HG03066 (cell line): ENCODE results near the gene KCNAB1.
"Not testable (repeated sequence)": the region's sequence is repeated elsewhere in the genome, so short reads cannot be mapped to it uniquely, and the experiment has no call there.

Experiments used
- ATAC-seq: cut with Tn5 transposase; IDR thresholded peaks from one replicate; pipeline ENCODE4 v1.9.1; 2021; ENCODE audit warnings: low read depth; ENCODE audit not compliant: unreplicated experiment

KCNAB1 gene

DNA sequence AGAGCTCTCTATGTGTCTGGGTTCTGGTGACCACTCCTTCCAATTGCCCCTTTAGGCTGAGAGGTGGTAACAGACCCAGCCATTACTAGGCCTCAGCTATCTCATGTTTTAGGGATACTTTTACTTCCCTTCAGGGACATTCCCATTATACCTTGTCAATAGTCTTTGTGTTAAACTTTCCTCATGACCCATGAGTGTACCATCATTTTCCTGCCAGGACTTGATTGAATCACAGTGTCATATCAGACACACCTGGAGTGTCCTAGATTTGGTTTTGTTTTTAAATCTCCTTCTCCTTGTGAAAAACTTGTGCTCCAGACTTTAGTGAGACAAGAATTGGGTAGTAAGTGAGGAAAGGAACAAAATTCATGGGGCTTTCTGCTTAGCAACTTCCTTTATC, 136.6 kb downstream of the KCNAB1 start:
- ATAC-seq = no peak

DNA sequence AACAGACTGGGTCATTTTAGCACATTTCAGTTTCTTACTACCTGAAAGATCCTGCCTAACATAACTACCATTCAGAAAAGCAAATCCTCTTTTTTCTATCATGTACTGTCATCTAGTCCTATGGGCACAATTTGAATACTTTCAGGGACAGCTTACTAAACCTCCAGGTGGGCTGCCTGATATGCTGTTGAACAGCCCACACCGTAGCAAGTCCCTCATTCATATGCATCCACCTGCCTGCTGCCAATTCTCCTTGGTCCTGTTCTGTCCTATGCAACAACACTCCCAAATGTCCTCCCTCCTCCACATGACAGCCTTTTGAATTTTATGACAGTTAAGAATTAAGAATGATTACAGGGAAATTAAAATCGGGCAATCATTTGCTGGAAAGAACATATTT, 137.9 kb downstream of the KCNAB1 start:
- ATAC-seq = no peak

DNA sequence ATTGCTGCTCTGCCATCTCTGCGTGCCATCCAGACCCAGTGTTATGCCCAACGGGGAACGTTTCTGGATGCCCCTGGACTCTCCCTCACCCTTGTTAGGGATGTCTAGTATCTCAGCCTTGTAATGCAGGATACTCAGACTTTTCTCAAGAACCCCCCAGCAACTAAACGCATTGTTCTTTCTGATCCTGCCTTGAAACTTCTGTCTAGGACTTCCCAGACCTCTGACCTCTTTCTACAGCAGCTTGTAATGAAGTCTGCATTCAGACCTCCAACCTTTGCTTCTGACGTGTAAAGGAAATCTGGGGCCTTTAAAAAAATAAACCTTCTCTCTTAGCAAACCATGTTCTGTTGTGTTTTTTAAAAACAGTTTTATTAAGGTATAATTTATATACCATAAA, 139.5 kb downstream of the KCNAB1 start:
- ATAC-seq = no peak

DNA sequence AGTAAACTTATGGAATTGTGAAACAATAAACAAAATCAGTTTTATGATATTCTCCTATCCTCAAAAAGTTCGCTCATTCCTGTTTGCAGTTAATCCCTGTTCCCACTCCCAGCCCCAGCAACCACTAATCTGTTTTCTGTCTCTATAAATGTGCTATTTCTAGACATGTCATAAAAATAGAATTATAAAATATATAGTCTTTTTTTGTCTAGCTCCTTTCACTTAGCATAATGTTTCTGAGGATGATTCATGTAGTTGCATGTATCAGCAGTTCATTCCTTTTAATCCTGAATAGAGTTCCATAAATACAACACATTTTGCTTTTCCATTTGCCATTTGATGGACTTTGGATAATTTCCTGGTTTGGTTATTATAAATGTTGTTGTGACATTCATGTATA, 140.0 kb downstream of the KCNAB1 start:
- ATAC-seq = no peak

DNA sequence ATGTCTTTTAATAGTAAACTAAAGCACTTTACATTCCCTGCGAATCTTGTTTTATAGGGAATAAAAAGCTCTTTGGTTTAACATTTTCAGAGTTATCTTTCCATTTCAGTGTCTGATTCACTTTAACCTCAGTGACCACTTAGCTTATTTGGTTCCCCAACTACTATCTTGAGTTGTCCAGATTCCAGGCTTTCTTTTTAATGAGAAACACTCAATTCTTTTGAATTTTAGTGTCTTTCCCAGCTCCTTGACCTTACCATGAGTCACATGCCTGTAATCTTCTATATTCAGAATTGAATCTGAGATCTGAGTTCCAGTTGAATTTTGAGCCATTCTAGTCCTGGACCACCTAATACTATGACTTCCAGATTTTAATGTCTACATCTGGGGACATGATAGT, 144.4 kb downstream of the KCNAB1 start:
- ATAC-seq = no peak

DNA sequence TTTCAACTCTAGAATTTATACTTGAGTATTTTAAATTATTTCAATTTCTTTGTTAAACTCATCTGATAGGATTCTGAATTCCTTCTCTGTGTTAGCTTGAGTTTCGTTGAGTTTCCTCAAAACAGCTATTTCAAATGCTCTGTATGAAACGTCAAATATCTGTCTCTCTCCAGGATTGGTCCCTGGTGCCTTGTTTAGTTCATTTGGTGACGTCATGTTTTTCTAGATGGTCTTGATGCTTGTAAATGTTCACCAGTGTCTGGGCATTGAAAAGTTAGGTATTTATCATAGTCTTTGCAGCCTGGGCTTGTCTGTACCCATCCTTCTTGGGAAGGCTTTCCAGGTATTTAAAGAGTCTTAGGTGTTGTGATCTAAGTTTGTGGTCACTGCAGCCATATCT, 151.1 kb downstream of the KCNAB1 start:
- ATAC-seq = no peak

DNA sequence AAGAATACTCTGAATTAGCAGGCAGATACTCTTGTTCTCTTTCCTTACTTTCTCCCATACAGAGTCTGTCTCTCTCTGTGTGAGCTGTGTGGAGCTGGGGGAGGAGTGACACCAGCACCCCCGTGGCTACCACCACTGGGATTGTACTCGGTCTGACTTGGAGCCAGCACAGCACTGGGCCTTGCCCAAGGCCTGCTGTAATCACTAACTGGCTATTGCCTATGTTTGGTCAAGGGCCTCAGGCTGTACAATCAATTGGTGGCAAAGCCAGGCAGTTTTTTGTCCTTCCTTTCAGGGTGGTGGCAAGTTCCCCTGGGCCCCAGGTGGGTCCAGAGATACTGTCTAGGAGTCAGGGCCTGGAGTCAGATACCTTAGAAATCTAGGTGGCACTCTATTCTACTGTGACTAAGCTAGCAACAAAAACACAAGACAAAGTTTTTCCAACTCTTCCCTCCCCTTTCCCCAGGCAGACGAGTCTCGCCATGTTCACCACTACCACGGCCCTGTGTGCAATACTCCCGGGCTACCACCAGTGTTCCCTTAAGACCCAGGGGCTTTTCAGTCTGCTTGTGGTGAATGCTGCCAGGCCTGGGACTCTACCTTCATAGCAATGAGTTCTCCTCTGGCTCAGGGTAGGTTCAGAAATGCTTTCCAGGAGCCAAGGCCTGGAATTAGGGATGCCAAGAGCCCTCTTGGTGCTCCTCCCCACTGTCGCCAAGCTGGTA, 151.8 kb downstream of the KCNAB1 start:
- no peak for ATAC-seq

DNA sequence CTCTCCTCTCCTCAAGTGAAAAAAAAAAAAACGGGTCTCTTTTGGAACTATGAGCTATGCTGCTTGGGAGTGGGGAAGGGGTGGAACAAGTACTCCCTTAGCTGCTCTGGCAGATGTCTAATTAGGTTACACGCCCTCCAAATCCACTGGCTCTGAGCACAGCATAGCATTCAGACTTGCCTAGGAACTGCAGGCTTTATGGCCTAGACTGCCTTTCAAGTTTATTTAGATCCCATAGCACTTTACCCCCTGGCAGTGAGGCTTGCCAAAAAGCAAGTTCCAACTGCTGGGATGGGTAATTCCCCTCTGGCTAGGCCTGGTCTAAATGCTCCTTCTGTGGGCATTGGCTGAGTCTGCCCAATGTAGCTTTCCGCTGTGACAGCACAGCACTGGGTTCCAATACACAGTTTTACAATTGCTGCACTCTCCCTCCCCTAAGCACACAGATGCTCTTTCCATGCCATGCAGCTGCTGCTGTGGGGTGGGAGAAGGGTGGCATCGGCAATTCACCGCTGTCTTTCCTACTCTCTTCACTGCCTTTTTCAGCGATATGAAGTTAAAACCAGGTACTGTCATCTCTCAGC, 152.8 kb downstream of the KCNAB1 start:
- no peak for ATAC-seq

DNA sequence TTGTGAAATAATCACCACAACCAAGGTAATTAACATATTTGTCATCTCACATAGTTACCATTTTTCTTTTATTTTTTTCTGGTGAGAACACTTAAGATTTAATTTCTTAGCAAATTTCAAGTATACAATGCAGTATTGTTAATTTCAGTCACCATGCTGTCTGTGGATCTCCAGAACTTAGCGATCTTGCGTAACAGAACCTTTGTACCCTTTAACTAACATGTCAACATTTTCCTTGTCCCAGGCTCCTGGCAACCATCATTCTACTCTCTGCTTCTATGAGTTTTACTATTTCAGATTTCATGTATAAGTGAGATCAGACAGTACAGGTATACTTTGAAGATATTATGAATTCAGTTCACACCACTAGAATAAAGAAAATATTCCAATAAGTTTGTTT, 154.4 kb downstream of the KCNAB1 start:
- no peak for ATAC-seq

DNA sequence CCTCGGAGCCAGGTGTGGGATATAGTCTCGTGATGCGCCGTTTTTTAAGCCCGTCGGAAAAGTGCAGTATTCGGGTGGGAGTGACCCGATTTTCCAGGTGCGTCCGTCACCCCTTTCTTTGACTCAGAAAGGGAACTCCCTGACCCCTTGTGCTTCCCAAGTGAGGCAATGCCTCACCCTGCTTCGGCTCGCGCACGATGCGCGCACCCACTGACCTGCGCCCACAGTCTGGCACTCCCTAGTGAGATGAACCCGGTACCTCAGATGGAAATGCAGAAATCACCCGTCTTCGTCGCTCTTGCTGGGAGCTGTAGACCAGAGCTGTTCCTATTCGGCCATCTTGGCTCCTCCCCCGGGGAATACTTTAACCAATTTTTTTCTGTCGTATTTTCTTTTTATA, 164.3 kb downstream of the KCNAB1 start:
- ATAC-seq = not testable (repeated sequence)

DNA sequence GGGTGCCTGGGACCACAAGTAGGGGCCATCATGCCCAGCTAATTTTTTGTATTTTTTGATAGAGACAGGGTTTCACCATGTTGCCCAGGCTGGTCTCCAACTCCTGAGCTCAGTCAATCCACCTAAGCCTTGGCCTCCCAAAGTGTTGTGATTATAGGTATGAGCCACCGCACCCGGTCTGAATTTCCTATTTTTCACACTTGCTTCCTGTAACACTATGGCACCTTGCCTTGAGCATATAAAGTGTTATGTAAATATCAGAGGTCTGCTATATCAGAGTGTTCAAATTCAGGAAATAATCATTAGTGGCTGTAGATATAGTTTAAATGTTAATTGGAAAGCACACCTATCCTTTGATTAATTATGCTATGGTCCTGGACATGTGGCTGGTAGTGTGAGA, 165.2 kb downstream of the KCNAB1 start:
- ATAC-seq = no peak

DNA sequence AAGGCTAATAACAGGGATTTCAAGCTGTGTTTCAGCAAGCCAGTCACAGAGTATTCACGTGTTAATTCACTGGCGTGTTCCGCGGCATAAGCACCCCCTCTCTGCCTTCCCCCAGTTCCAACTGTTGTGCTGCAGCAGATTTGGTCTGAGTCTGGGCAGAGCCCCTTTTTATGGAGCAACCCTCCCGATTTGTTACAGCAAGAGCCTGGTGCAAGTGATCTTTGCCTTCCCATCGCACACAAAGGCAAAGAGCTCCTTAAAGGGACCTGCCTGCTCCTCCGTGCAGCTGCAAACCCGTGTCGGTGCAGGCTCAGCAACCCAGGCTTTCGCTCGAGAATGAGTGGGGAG, 170.5 kb downstream of the KCNAB1 start:
- ATAC-seq = no peak

DNA sequence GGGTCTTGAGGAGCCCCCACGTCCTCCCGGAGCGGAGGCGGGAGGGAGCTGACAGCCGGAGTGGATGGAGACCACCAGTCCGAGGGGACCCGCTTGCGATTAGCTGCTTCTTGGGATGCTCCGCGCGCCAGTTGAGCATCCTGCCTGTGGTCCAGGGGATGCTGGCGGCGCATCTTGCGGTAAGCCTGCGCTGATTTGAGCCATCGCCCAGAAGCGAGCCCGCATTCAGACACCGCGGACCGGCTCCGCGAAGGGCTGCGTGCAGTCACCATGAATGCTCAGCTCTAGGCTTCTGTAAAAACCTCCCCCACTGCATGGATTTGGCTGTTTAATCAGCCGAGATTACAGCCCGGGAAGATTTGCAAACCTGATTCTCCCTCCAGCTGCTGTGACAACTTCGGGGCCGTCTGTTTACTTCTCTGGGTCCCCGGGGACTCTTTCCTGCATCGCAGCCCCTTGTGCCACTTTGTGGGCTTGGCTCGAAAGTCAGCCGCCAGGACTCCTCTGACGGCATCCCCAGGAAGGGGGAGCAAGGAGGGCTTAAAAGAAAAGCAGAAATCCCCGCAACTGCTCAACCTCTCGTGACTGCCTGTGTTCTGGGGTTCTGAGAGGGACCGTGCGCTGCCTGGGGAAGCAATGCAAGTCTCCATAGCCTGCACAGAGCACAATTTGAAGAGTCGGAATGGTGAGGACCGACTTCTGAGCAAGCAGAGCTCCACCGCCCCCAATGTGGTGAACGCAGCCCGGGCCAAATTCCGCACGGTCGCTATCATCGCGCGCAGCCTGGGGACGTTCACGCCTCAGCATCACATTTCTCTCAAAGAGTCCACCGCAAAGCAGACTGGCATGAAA, 171.1 kb downstream of the KCNAB1 start:
- no peak for ATAC-seq

DNA sequence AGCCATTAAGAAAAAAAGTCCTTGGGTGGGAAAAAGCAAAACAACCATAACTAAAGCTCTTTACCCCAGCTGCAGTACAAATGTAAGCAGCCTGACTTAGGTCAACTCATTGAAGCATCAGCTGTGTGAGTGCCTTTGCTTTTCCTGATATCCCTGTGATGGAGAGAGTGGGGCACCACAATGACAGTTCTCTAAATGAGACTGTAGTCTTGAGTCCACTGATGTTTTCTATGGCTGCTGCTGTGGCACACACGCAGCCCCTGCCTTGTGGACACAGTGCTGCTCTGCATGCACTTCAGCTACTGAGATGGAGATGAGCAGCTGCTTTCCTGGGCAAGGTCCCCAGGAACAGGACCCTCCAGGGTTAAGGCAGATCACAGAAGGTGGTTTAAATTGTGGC, 173.2 kb downstream of the KCNAB1 start:
- ATAC-seq = no peak

DNA sequence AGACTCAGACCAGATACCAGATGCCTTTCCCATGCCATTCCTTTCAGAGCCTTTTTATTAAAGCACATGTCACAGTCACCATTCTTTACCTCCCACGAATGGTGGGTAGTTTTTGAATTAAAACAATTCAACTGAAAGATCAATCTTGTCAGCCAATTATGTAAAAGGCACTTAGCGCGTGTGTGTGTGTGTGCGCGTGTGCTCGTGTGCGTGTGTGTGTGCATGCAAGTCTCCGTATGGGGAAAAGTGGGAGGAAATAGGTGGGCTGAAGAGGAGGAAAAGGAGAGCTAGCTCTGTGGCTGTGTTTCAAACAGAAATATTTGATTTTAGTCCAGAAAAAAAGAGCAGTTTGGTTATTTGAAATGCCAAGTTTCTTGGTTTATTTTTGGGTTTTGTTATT, 177.2 kb downstream of the KCNAB1 start:
- no peak for ATAC-seq

DNA sequence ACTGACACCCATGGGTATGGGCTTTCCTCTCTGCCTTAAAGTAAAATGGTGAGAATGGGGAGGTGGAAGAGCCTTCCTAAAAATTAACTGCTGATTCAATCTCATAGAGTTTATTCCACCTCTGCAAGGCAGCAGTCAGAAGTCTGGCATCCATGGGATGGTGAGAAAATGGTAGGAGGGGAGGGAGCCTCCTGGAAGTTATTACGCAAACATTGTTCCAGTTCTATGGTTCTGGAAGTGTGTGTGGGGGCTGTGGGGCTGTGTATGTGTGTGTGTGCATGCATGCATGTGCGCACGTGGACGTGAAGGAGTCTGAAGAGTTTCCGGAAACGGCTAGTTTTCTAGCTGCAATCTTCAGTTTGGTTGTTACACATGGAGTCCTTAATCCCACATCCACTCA, 177.6 kb downstream of the KCNAB1 start:
- ATAC-seq = no peak

DNA sequence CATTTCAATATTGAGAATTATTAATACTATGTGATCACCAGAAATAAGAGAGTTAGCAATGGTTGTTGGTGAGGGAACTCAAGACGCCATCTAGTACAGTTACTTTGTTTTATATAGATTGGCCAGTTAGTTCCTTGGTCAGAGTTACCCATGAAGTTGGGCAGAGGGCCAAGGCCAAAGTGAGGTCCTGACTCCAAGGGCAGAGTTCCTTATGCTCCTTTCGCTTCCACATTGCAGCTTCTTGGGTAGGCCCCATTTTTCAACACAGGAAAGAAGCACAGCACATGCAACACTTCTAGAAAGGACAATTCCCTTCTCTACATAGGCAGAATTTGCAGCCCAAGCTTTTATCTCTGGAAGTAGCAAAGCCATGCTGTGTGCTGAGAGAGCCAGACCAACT, 178.6 kb downstream of the KCNAB1 start:
- no peak for ATAC-seq

DNA sequence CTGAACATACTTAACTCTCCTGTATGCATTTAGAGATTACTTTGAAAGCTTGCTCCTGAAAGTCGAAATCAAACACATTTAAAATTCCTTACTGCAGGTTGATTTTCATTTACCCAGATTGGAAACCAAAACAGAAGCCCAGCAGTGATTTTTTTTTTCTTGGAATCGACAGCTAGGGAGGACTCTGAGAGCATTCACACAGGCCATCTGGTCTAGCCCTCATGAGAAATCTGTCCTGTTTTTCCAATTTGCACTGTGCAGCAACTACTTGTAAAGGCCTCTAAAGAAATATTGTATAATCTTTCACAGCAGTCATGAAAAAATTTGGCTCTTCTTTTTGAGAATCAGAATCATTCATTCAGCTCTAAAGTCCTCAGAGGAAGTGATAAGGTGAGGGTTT, 179.2 kb downstream of the KCNAB1 start:
- ATAC-seq = no peak

DNA sequence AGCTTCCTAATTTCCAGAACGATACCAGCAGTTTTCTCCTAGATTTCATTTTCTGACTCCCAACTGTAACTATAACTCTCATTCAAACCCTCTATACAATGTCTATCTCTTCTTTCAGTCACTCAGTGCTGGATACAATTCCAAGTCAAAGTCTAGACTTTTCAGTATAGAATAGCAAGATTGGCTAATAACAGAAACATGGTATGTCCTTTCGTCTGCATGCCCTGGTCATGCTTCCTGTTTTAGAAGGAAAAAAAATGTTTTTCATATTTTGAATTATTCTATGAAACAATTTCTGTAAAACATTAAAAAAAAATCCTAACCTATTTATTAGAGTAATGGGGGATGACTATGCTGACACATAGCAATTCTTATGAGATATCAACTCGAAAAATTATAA, 180.0 kb downstream of the KCNAB1 start:
- ATAC-seq = no peak

DNA sequence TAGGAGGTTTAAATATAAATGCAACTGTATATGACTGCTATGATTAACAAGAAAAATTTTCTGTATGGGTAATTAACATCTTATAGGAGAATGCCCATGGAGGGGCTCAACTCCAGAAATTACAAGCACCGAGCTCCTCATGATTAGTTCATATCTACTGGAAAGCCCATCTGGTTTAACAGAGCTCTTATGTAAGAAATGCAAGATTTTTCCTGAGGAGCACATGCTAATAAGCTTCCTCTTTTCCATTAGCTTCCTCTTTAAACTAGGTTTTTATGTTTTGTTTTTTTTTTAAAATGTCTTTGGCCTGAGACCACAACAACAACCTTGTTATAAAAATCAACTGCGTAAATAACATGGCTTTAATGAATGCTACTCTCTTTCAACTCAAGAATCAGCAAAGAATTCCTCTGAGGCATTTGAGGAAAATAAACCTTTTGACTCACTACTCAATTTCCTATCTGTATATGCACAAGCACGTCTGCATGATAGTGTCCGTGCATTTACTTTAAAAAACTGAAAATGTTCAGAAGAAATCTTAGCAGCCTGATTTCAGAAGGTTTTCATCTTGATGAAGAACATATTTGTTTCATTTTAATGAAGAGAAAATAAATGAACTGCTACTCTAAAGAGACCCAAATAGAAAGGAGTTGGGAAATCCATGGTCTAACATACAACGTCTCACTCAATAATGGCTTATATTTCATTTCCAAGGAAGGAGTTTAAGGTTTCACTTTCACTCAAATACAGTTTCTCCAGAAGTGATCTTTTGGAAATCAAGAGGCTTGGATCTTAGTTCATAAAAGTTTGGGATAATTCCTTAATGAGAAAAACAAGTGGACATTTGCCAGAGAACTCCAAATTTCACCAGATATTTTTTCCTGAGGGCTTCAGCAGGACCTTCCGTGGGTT, 180.8 kb downstream of the KCNAB1 start:
- ATAC-seq = no peak
